ENCODE measurements around the gene MED8. TPM values are rescaled to one million over a fixed set of nuclear protein-coding genes. Genes with fewer than 3 reads are reported as not detected.
"Not testable (repeated sequence)": the region's sequence is repeated elsewhere in the genome, so short reads cannot be mapped to it uniquely, and the experiment has no call there.

MED8 gene
- total and polyA plus RNA-seq, 10 of the 15 experiments (the other 5 are each of a cell fraction or from before 2014, with no cell fraction given): 20.2 to 61.7 (median 39.5) TPM

DNA sequence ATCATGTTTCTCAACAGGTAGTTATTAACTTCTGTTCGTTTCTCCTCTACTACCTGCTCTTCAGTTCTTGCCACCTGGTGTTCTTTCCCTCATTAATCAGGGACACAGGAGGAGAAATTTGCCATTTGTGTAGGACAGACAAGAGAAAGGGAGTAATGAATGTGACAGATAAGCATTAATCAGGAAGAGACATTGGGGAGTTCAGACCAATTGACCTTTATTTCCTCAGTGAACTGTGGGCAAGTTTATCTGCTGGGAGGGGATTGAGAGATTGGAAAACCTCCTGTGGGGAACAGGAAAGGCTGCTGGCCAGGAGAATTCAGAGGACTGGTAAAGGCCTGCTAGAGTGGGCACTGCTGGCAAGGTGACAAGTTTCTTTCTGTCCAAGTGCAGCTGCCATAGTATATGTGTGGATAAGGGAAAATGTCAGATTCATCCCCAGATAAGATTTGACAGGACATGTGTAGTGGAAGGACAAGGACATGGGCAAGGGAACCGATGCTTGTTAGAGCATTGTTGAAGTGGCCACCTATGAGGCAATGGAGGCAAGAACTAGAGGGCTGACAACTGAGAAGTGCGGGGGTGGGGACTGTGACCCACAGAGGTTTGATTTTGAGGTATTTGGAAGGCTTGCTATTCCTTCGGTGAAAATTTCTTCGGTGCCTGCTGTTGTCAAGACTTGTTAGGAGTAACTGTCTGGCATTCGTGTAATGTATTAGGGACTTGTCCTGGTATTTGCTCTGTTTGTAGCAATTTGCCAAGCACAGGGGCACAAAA is 12.7 kb upstream of the MED8 start:
- ChIA-PET CTCF (no interaction called here), POLR2A (no interaction called here), RAD21 (ENCODE audit: unreplicated experiment) (no interaction called here), SMC1A (ENCODE audit: uncharacterized antibody, unreplicated experiment) (no interaction called here)
- Histone ChIP-seq H3K27ac (ENCODE audit: control insufficient read depth, insufficient read depth) (no peak overlapping the region), H3K27me3 (replicated peaks in 1 of 2; ENCODE audit: control insufficient read depth in 2 of 2, insufficient read depth in 2 of 2, low read length in 1 of 2) (no peaks in the 10 kb centered on the region), H4K20me1 (ENCODE audit: control insufficient read depth, insufficient read depth) (no peaks in the 10 kb centered on the region), H3K79me2 (ENCODE audit: control insufficient read depth, insufficient read depth, low read length) (no peaks in the 10 kb centered on the region), H3K4me2 (ENCODE audit: control insufficient read depth, insufficient read depth) (no peak overlapping the region), H3K4me1 (ENCODE audit: control insufficient read depth, insufficient read depth, low read length) (no peaks in the 10 kb centered on the region), H3K9me3 (replicated peaks; ENCODE audit: control insufficient read depth, insufficient read depth, low read length) (no peaks in the 10 kb centered on the region), H3K9ac (ENCODE audit: control insufficient read depth, insufficient read depth, low read length) (no peak overlapping the region), H3K4me3 (no peak overlapping the region), H3K36me3 (ENCODE audit: control insufficient read depth in 2 of 2, insufficient read depth in 2 of 2, low read length in 1 of 2) (peaks cover 4 to 20% of the 10 kb centered on the region in 2 experiments), H2AFZ (ENCODE audit: control insufficient read depth, low read depth, low read length) (no peak overlapping the region)
- DNase-seq (ENCODE audit: low read depth, low spot score): no peak
- no TSS peak for BruUV-seq (replicated peaks)
- no peak for ATAC-seq
- 90% methylated on average over 6 of the region's 6 CpGs for WGBS (ENCODE audit: insufficient coverage, insufficient replicate concordance, low lambda C conversion rate, missing lambda C conversion rate)
- in situ Hi-C loops (cut with MboI): no loop called here
- no peak for FAIRE-seq
- TF ChIP-seq CREM (IDR thresholded peaks at IDR 0.05; ENCODE audit: low read depth) (no peak), CREB1 (IDR thresholded peaks at IDR 0.05; ENCODE audit: low read depth) (no peak), NR2C2 (IDR thresholded peaks at IDR 0.05; ENCODE audit: borderline replicate concordance, control insufficient read depth, insufficient read length, low read depth) (no peak), PML (IDR thresholded peaks at IDR 0.05; ENCODE audit: low read length) (no peak), NFIC (IDR thresholded peaks at IDR 0.05; ENCODE audit: low read depth, low read length) (no peak), CHD2 (IDR thresholded peaks at IDR 0.05; ENCODE audit: borderline replicate concordance, low read depth, low read length) (no peak), LARP7 (IDR thresholded peaks at IDR 0.05) (no peak), POLR2A (IDR thresholded peaks at IDR 0.05; ENCODE audit: low read depth, low read length) (no peak)
- TF ChIP-seq, protein P1, sequence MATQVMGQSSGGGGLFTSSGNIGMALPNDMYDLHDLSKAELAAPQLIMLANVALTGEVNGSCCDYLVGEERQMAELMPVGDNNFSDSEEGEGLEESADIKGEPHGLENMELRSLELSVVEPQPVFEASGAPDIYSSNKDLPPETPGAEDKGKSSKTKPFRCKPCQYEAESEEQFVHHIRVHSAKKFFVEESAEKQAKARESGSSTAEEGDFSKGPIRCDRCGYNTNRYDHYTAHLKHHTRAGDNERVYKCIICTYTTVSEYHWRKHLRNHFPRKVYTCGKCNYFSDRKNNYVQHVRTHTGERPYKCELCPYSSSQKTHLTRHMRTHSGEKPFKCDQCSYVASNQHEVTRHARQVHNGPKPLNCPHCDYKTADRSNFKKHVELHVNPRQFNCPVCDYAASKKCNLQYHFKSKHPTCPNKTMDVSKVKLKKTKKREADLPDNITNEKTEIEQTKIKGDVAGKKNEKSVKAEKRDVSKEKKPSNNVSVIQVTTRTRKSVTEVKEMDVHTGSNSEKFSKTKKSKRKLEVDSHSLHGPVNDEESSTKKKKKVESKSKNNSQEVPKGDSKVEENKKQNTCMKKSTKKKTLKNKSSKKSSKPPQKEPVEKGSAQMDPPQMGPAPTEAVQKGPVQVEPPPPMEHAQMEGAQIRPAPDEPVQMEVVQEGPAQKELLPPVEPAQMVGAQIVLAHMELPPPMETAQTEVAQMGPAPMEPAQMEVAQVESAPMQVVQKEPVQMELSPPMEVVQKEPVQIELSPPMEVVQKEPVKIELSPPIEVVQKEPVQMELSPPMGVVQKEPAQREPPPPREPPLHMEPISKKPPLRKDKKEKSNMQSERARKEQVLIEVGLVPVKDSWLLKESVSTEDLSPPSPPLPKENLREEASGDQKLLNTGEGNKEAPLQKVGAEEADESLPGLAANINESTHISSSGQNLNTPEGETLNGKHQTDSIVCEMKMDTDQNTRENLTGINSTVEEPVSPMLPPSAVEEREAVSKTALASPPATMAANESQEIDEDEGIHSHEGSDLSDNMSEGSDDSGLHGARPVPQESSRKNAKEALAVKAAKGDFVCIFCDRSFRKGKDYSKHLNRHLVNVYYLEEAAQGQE (IDR thresholded peaks at IDR 0.05; ENCODE audit: low read depth, low read length): no peak
- intact Hi-C loops (cut with micrococcal nuclease; ENCODE audit: unreplicated experiment): no loop called here

DNA sequence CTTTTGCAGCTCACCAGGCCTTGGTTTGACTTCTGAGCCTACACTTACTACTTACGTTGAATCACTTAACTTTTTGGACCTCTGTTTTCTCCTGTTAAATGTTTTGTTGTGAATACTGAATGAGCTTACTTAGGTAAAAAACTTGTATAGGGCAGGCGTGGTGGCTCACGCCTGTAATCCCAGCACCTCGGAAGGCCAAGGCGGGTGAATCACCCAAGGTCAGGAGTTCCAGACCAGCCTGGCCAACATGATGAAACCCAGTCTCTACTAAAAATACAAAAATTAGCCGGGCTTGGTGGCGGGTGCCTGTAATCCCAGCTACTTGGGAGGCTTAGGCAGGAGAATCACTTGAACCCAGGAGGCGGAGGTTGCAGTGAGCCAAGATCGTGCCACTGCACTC is 10.8 kb upstream of the MED8 start:
- H3K4me2 ChIP-seq (ENCODE audit: control insufficient read depth, insufficient read depth); H3K79me2 ChIP-seq (ENCODE audit: control insufficient read depth, insufficient read depth, low read length); H3K9me3 ChIP-seq (replicated peaks; ENCODE audit: control insufficient read depth, insufficient read depth, low read length); H3K27ac ChIP-seq (ENCODE audit: control insufficient read depth, insufficient read depth); POLR2A ChIA-PET; H3K4me3 ChIP-seq; ATAC-seq; DNase-seq (ENCODE audit: low read depth, low spot score); BruUV-seq (replicated peaks); H3K4me1 ChIP-seq (ENCODE audit: control insufficient read depth, insufficient read depth, low read length); H4K20me1 ChIP-seq (ENCODE audit: control insufficient read depth, insufficient read depth); H3K9ac ChIP-seq (ENCODE audit: control insufficient read depth, insufficient read depth, low read length); H3K27me3 ChIP-seq (replicated peaks in 1 of 2; ENCODE audit: control insufficient read depth in 2 of 2, insufficient read depth in 2 of 2, low read length in 1 of 2); intact Hi-C loops (cut with micrococcal nuclease; ENCODE audit: unreplicated experiment); in situ Hi-C loops (cut with MboI); H2AFZ ChIP-seq (ENCODE audit: control insufficient read depth, low read depth, low read length); H3K36me3 ChIP-seq (ENCODE audit: control insufficient read depth in 2 of 2, insufficient read depth in 2 of 2, low read length in 1 of 2); FAIRE-seq: not testable (repeated sequence)
- 97% methylated on average over 9 of the region's 9 CpGs for WGBS (ENCODE audit: insufficient coverage, insufficient replicate concordance, low lambda C conversion rate, missing lambda C conversion rate)
- ChIA-PET CTCF (interaction anchor here (0.7 to 0.8 kb wide), 2 partner anchors 14 to 203 kb away, joined by 3 read pairs; no protein-coding TSS in a partner anchor), SMC1A (ENCODE audit: uncharacterized antibody, unreplicated experiment) (interaction anchor here (0.9 kb wide), 1 partner anchor 18 kb away, joined by 3 read pairs; no protein-coding TSS in a partner anchor), RAD21 (ENCODE audit: unreplicated experiment) (interaction anchor here (1.1 to 1.4 kb wide), 2 partner anchors 12 to 161 kb away, joined by 3 to 4 read pairs; no protein-coding TSS in a partner anchor)
